ENCODE measurements around the gene ALKBH2. TPM values are rescaled to one million over a fixed set of nuclear protein-coding genes. Genes with fewer than 3 reads are reported as not detected.

ALKBH2 gene
- total RNA-seq, 1 experiment from 2014 or later = 28.9 TPM

- no peak for DNase-seq (ENCODE audit: low spot score)
These were observed 21.4 kb upstream of the ALKBH2 start for GRCh38 chr12:109114644-109115043.

GRCh38 chr12:109113661-109114321 lies 20.5 kb upstream of the ALKBH2 start:
- no peak for DNase-seq (ENCODE audit: low spot score)

GRCh38 chr12:109112720-109113465 lies 19.6 kb upstream of the ALKBH2 start:
- no peak for DNase-seq (ENCODE audit: low spot score)

GRCh38 chr12:109110988-109111495 lies 17.8 kb upstream of the ALKBH2 start:
- DNase-seq (ENCODE audit: low spot score) = peak; percentile 80

GRCh38 chr12:109109746-109110350 lies 16.6 kb upstream of the ALKBH2 start:
- no peak for DNase-seq (ENCODE audit: low spot score)

GRCh38 chr12:109105176-109105575 lies 11.9 kb upstream of the ALKBH2 start:
- DNase-seq (ENCODE audit: low spot score) = no peak

GRCh38 chr12:109102491-109102890 lies 9.2 kb upstream of the ALKBH2 start:
- DNase-seq (ENCODE audit: low spot score) = no peak

- DNase-seq (ENCODE audit: low spot score) = no peak
These were observed 7.5 kb upstream of the ALKBH2 start for GRCh38 chr12:109100741-109101140.

GRCh38 chr12:109099431-109100020 lies 6.3 kb upstream of the ALKBH2 start:
- no peak for DNase-seq (ENCODE audit: low spot score)

- DNase-seq (ENCODE audit: low spot score) = no peak
These were observed 5.4 kb upstream of the ALKBH2 start for GRCh38 chr12:109098651-109099050.

- no peak for DNase-seq (ENCODE audit: low spot score)
These were observed 4.9 kb upstream of the ALKBH2 start for GRCh38 chr12:109098183-109098604.

- peak; percentile 86 for DNase-seq (ENCODE audit: low spot score)
These were observed 4.3 kb upstream of the ALKBH2 start, which contains the start of gene UNG for GRCh38 chr12:109097435-109098182. Gene UNG, plus strand, starts transcription at chr12:109097597. Its CDS starts 83 bp downstream, at chr12:109097680.

GRCh38 chr12:109097140-109097434 lies 3.8 kb upstream of the ALKBH2 start:
- DNase-seq (ENCODE audit: low spot score) = no peak

- no peak for DNase-seq (ENCODE audit: low spot score)
These were observed 713 bp downstream of the ALKBH2 start for GRCh38 chr12:109092497-109093021.

- DNase-seq (ENCODE audit: low spot score) = no peak
These were observed 3.6 kb downstream of the ALKBH2 start for GRCh38 chr12:109089683-109090082.

- DNase-seq (ENCODE audit: low spot score) = no peak
These were observed 4.5 kb downstream of the ALKBH2 start for GRCh38 chr12:109088818-109089217.

GRCh38 chr12:109087250-109087649 lies 6.0 kb downstream of the ALKBH2 start:
- DNase-seq (ENCODE audit: low spot score) = no peak

GRCh38 chr12:109085590-109085989 lies 7.7 kb downstream of the ALKBH2 start:
- no peak for DNase-seq (ENCODE audit: low spot score)

- DNase-seq (ENCODE audit: low spot score) = no peak
These were observed 8.8 kb downstream of the ALKBH2 start for GRCh38 chr12:109084425-109084824.

GRCh38 chr12:109082751-109083150 lies 10.5 kb downstream of the ALKBH2 start:
- DNase-seq (ENCODE audit: low spot score) = no peak

- no peak for DNase-seq (ENCODE audit: low spot score)
These were observed 18.4 kb downstream of the ALKBH2 start for GRCh38 chr12:109074866-109075265.

Measured in A172 (cell line).